DMS 273 treated with DMSO at 0.1 percent for 48 hours (cell line): Measurements from ENCODE around the gene SLC6A12.
"Not testable (repeated sequence)": the region's sequence is repeated elsewhere in the genome, so short reads cannot be mapped to it uniquely, and the experiment has no call there.

Experiments
- DNase-seq: peaks from one replicate; lab custom pipeline; 2025; lab: John Stamatoyannopoulos, UW

SLC6A12 gene

GRCh38 chr12:214003-214741, at the start of gene SLC6A12:
SLC6A12 (minus strand) TSS chr12:214157; CDS start chr12:209986, 4,171 bp downstream.
- no peak for DNase-seq

- DNase-seq, result no peak
These were observed 49.6 kb upstream of the SLC6A12 start for GRCh38 chr12:263574-263973.

DNA sequence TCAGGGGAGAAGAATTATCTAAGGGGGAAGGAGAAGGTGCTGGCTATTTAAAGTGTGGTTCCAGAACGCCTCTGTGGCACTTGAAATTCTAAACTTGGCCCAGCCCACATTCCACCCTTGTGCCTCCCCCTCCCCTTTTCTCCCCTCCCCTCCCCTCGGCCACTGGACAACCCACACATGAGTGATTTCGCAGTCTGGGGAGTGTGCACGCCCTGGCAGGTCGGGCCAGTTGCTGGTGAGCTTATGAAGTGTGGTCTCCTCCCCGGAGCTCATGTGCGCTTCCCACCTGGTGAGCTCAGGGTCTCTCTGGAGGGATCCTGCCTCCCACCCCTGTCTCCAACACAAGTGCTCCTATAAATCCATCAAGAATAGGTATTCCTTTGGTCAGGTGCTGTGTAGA, 48.9 kb upstream of the SLC6A12 start, which contains the start of gene SLC6A13:
Gene SLC6A13, minus strand, starts transcription at position 20 of the 400 bp plus-strand sequence. CDS start 2,784 bp downstream, outside the sequence.
- DNase-seq, result no peak

GRCh38 chr12:262113-262512, 48.2 kb upstream of the SLC6A12 start:
- no peak for DNase-seq

GRCh38 chr12:257521-258321, 43.8 kb upstream of the SLC6A12 start:
- no peak for DNase-seq

DNA sequence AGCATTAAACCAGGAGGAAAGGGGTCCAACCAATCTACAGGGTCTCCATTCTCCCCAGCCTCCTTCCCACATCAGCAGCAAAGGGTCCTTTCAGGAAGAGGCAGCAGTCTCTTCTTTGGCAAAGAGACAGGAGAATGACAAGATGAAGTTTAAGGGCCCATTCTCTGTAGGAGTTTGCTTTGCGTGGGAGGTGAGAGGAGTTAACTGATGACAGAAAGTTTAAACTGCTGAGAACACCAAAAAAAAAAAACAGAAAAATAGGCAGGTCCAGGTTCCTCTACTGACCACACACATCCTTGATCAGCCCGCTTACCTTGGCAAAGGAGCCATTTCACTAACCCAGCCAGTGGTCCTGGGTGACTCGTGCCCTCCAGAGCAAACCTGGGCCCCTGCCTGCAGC, 43.0 kb upstream of the SLC6A12 start:
- no peak for DNase-seq

- no peak for DNase-seq
These were observed 42.3 kb upstream of the SLC6A12 start for GRCh38 chr12:256225-256624.

- DNase-seq, result no peak
These were observed 41.0 kb upstream of the SLC6A12 start for GRCh38 chr12:254912-255311.

GRCh38 chr12:254039-254438, 40.1 kb upstream of the SLC6A12 start:
- DNase-seq, result no peak

GRCh38 chr12:253116-253831, 39.3 kb upstream of the SLC6A12 start:
- no peak for DNase-seq

GRCh38 chr12:252636-253035, 38.7 kb upstream of the SLC6A12 start:
- DNase-seq, result no peak

DNA sequence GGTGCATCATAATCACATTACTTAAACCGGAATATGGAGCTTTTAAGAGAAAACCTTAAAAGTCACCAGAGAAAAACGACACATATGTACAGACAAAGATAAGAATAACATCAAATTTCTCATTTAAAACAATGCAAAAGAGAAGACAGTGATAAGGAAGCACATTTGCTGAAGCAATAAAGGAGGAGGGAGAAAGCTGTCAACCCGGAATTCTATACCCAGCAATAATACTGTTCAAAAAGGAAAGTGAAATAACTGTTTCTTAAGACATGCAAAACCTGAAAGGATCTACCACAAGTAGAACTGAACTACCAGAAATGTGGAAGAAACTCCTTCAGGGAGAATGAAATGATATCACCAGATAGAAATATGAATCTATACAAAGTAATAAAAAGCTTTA, 33.3 kb upstream of the SLC6A12 start:
- DNase-seq, result no peak

- no peak for DNase-seq
These were observed 29.4 kb upstream of the SLC6A12 start for GRCh38 chr12:243381-243780.

DNA sequence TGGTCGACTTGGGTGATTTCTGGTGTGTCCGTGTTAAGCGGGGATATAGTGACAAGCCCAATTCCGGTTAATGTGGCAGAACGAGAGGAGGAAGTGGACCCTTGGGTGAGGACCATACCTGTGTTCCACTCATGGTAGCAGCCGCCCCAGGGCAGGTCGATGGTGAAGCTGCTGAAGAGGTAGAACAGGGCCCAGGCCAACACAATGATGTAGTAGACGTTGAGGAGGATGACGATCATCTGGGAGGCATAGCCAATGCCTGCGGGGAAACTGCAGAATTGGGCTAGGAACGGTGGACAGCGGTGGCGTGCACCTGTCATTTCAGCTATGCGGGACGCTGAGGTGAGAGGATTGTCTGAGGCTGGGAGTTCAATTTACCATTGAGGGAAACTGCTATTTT, 28.5 kb upstream of the SLC6A12 start:
- DNase-seq, result no peak

DNA sequence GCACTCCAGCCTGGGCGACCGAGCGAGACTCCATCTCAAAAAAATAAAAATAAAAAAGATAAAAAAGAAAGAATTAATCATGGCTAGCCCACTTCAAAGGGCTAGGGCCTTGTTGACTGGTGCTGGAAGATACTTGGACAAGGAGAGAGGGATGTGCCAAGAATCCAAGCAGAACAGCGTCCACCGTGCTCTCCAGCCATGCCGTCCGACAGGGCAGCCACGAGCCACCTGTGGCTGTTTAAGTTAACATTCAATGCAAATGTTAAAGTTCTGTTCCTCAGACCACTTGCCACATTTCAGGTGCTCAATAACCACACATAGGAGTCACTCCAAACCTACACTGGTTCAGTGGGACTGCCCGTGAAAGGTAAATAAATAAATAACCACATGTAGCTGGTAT, 27.3 kb upstream of the SLC6A12 start:
- no peak for DNase-seq

DNA sequence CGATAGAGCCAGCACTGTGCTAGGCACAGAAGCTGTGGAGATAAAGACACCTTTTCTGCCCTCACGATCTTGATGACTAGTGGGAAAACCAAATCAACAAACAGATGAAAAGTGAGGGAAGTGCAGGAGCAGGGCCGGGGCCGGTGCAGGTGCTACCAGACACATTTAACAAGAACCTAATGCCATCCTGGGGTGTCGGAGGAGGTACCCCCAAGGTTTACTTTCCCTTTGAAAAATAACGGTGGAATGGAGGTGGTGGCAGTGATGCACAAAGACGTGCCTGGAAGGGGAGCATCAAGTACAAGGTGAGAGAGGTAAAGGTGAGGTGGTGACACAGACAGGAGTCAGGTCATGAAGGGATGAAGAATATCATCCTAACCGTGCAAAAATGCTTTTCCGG, 26.6 kb upstream of the SLC6A12 start:
- DNase-seq, result no peak

DNA sequence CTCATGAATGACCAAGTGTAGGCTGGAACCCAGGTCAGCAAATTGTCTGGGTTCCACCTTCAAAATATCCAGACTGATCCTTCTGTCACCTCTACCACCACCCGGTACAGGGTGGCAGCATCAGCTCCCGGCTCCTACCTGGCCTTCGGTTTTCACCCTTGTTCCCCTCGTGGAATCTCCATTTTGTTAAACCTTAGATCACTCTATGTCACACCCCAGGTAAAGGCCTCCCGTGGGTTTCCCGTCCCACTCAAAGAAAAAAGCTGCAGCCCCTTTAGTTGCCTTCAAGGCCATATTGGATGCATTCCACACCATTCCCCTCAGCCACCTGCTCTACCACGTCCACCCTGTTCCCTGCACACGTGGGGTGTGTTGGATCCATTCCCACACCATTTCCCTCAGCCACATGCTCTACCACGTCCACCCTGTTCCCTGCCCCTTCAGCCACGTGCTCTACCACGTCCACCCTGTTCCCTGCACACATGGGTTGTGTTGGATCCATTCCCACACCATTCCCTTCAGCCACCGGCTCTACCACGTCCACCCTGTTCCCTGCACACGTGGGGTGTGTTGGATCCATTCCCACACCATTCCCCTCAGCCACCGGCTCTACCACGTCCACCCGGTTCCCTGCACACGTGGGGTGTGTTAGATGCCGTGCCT, 24.9 kb upstream of the SLC6A12 start:
- no peak for DNase-seq

GRCh38 chr12:238116-238515, 24.2 kb upstream of the SLC6A12 start:
- no peak for DNase-seq

- no peak for DNase-seq
These were observed 23.3 kb upstream of the SLC6A12 start for GRCh38 chr12:237026-237815.

DNA sequence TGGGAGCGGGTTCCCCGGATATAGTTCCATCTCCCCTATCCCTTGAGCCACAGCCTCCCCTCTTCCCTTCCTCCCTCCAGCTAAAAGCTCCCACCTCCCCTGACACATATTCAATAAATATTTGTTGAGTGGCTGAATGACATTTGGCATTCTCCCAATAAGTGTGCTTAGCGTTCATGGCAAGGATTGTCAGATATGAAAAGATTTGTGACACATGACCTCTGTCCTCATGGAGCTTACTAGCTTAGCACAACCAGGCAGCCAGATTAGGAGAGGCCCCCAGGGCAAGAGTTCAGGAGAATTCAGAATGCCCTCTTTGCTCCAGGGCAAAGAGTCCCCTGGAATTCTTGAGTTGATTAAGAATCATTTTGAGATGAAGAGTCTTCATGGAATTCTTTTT, 22.5 kb upstream of the SLC6A12 start:
- no peak for DNase-seq

GRCh38 chr12:235967-236366, 22.0 kb upstream of the SLC6A12 start:
- DNase-seq, result not testable (repeated sequence)
